GM20431 (cell line): Measurements from ENCODE around the gene ATXN1.

ENCODE experiments used
- in situ Hi-C: fragments of 300-500 bp; cut with MseI, MboI; formaldehyde crosslinking; loops from one replicate; pipeline ENCODE4 v1.15.0; 2020; ENCODE audit warnings: low sequenced_read_pairs; ENCODE audit not compliant: unreplicated experiment

ATXN1 gene

DNA sequence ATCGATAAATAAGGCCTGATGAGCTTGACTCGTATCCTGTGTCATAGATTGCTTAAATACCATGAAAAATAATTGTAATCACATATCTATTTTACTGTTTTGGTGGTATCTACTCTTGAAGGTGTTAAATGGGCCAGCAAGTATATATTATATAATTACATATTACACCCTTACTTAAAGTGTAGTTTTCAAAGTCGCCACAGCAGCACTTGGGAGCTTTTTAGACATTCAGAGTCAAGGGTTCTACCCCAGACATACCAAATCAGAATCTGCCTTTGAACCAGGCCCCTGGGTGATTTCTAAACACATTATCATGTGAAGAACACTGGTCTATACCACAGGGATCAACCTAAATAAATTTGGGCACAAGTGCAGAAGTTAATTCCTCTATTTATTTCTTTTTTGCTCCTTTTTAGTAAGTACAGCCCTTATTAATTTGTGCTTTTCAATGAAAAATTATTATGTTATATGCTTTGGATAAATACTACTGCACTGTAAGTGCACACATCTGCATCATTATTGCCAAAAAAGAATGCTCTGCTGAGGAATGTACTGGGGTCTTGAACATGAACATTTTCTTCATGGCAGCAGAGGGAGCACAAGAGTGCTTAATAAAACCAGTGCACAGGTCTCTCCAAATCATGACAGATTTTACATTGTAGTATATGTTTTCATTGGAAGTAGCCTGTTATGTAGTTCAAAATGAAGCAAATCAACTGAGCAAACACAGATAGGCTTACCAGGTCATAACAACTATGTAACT lies 3.1 kb upstream of the ATXN1 start:
- in situ Hi-C loops, result loop anchor here (25.0 kb wide), 1 partner anchor 427 kb away; no protein-coding TSS in a partner anchor

DNA sequence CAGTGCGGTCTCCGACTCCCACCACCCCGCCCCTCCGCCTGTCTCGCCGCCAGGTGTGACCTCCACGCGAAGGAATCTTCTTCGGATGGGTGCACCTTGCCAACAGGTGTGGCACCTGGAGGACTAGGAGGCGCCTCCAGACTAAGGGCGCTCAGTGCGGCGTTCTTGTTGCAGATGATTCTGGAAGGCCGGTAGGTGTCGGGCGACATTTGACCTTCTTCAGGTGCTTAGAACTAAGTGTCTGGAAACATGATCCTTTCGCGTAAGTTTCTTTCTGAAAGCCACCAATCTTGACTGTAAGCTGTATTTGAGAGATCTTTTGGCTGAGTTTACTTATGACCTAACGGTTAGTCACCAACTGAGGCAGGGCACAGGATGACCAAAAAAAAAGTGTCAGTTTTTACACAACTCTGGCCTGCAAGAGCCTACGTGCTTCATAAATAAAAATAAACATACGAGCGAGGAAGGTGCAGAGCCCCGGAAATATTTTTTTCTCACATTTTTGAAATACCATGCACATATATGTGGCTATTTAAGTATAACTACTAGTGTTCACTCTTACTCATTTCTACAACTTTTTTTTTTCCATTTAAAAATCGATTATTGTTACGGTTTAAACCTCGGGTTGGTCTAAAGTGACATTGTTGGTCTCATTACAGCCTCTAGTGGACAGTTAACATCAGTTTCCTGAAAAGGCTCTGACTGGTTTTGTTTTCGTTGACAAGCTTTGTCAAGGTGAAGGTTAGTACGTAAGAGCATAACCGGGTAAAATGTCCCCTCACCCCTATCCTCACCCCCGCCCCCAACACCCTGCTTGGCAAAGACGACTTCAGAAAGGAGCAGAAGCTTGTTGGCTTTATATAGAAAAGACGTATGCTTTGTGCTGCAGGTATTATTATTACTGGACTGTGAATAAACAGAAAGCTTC lies 1.6 kb upstream of the ATXN1 start:
- in situ Hi-C loops, result loop anchor here (25.0 kb wide), 1 partner anchor 426 kb away; no protein-coding TSS in a partner anchor

DNA sequence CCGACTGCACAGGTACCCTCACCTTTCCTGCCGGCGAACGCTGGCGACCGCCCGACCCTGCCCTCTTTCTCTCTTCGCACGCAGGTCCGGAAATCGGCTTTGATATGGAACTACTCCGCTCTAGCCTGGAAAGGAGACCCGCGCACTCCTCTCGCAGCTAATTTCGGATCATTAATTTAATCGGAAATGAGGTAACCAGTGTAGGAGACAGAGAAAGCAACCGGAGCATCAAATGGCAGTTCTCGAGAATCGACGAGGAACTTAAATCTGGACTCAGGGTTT lies 949 bp upstream of the ATXN1 start:
- in situ Hi-C loops, result loop anchor here (25.0 kb wide), 1 partner anchor 425 kb away; no protein-coding TSS in a partner anchor

DNA sequence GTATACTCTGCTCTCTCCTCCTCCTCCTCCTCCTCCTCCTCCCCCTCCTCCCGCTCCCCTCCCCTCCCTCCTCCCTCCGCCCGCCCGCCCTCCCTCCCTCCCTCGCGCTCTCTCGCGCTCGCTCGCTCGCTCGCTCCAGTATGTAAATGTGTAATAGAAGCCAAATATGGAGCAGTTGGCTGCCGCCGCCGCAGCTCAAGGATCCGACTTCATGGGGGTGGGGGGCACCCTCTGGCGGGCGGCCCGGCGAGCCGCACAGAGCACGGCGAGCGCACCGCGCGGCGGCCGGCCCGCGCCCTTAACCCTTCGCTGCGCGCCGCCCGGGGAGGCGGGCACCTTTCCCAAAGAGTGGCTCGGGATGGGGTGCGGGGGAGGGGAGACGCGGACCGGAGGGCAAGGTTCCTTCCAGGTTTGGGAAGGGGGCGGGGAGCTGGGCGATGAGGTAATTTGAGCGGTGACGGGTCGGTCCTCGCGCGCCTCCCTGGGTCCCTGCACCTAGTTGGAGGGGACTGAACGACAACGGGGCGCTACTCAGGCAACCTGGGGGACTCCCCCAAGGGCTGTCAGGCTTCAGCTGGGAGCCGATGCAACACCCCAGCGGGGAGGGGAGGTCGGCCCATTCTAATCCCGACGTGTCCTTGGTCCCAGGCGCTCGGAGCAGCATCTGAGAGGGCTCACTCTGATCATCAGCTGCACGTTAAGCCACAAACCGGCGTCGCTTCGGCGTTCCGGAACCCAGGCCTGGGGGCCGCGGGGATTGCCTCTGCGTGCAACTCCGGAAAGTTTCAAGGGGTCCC lies 409 bp upstream of the ATXN1 start:
- in situ Hi-C loops, result loop anchor here (25.0 kb wide), 1 partner anchor 424 kb away; no protein-coding TSS in a partner anchor

DNA sequence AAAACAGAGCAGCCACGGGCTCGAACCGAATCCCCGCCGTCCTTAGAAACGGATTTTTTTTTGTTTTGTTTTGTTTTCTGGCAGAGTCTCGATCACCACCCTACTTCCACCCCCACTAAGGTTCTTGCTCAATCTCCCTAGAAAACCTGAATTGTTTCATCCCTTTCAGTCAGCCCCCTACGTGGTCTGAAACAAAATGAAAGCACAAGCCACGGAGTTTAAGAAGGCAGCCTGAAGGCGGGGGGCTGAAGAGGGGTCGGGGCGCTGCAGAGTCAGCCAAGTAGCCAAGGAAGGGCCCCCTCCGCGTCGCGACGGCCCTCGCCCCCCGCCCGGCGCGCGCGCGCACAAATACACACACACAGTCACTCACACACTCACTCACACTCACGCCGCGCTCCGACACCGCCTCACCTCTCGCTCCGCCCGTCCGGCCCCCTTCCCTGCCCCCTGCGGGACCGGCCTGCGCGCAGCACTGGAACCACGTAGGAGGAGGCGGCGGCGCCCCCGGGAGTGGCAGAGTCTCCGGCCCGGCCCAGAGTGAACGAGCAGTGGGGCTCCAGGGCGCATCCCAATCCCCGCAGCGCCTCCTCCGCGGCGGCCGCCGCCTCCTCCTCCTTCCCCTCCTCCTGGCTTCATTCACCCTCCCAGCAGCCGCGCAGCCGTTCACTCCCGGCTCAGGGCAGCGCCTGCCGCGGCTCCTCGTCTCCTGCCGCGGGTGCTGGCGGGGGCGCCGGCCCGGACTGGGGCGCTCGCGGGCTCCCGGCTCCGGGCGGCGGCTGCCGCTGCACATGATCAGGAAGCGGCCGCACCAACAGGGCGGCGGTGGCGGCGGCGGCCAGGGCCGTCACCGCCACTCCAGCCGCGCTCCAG lies 1.4 kb downstream of the ATXN1 start:
- in situ Hi-C loops, result loop anchor here (25.0 kb wide), 1 partner anchor 423 kb away; no protein-coding TSS in a partner anchor

DNA sequence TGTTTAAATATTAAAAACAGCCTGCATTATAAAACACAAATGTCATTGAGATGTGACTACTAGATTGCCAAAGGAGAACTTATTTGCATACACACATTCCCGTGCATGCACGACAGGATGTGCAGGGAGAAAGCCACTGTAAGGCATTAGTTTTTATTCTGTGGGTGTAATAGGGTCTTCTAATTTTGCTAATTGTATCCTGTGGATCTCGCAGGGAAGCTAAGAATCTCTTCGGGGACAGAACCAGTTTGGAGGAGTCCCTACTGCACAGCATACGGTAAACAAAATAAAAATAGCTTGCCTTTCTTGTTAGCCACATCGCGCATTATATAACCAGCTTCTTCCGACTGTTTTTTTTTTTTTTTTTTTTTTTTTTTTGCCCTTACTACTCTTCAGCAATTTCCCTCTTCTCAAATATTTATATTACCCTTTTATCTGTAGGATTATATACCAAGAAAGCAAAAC lies 2.0 kb downstream of the ATXN1 start:
- in situ Hi-C loops, result loop anchor here (25.0 kb wide), 1 partner anchor 422 kb away; no protein-coding TSS in a partner anchor

DNA sequence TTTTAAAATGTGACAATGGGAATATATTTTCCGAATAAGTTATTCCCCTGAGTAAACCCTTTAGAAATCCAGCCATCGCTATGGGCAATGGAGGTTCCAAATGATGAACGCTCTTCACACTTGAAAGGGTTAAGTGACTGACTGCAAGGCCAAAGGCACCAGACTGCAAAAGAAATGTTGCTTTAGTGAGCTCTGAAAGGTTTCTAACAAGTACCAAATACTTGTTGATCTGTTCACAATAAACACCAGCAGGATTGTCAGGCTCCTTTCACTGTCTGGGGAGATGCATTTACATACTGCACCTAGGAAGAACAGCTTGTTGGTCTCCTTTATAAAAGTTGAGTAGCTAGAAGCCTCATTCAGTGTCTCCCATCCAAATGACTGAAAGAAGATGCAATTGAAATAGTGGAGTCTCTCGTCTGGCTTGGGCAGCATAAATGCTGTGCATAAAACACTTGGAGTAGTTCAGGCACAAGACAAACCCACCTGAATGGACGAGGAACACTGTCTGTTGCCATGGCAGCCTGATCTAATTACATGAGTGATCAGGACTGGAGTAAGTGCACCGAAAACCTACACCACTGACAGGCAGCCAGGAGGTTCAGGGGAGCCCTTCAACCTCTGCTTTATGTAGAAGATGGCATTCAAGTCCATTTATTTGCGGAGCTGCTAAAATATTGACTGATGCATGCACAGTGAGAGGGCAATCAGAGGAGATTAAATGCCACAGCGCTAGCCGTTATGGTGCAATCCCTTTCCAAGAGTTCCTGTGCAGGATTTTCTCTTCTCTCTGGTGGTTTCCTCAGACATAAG lies 2.9 kb downstream of the ATXN1 start:
- in situ Hi-C loops, result loop anchor here (25.0 kb wide), 1 partner anchor 421 kb away; no protein-coding TSS in a partner anchor

DNA sequence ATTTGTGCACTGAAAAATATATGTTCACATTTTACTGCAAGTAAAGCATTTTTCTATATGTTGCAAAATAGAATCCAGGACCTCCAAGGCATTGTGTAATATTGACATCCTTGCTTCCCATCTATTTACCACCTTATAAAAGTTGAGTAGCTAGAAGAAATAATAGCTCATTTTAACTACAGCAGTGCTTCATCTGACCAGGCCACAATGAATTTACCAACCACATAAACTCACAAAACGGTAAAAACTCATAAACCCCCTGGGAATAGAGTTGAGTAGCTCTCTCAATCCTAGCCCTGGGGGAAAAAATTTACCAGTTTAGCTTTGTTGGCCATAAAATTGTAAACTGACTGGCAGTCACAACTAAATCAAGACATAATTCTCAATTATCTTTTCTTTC lies 3.9 kb downstream of the ATXN1 start:
- in situ Hi-C loops, result loop anchor here (25.0 kb wide), 1 partner anchor 420 kb away; no protein-coding TSS in a partner anchor

DNA sequence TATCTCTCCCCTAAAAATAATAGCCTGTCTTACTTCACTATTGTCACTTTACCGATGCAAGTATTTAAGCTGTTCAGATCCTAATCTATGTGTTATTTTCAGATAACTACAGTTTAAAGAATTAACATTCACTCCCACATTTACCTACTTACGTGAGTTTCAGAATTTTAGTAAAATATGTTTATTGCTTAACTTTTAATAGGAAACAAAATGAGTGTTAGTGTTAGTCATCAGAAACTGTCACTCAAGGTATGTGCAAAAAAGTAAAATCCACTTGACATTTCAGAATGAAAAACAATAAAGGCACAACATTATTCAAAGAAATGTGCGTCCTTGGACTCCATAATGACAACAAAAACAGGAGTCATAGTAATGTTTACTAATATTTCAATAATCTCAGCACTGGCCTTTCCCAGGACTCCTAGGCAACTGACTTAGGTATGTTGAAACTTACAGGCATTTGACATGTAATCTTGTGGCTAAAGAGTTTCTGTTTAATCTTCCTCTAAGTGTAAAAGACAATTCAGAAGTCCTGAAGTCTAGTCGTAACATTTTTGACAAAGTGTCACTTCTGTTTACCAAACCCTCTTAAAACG lies 4.5 kb downstream of the ATXN1 start:
- in situ Hi-C loops, result loop anchor here (25.0 kb wide), 1 partner anchor 419 kb away; no protein-coding TSS in a partner anchor

DNA sequence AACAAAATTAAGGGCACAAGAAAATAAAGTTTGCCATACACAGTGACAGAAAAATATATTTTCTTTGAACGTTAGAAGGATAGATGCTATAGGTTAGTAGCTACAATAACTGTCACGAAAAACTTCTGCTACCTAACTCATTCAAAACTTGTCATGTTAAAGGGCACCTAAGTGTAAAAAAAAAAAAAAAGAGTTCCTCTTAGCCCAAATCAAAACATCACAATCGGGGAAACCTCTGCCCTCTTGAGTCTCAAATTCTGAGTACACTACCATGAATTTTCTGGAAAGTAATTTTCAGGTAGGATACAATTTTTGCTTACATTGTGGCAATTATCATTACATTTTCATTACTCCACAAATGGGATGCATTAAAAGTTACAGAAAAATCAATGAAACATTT lies 5.7 kb downstream of the ATXN1 start:
- in situ Hi-C loops, result loop anchor here (25.0 kb wide), 1 partner anchor 418 kb away; no protein-coding TSS in a partner anchor

DNA sequence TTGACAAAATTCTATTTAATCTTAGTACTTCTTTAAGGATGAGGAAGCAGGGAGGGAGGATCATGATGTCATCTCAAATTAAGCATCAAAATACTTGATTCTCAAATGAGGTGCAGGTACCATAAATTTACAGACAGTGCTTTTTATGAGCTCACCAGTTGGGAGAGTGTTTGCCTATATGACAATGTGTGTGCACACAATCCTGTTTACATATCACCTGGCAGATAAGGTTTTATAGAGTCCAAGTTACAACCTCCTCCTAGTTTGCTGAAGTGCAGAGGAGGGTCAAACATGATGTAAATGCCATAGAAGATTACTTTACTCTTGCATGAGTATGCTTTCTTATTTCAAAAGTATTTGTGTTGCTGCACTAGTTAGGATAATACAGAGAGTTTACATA lies 6.4 kb downstream of the ATXN1 start:
- in situ Hi-C loops, result loop anchor here (25.0 kb wide), 1 partner anchor 418 kb away; no protein-coding TSS in a partner anchor

DNA sequence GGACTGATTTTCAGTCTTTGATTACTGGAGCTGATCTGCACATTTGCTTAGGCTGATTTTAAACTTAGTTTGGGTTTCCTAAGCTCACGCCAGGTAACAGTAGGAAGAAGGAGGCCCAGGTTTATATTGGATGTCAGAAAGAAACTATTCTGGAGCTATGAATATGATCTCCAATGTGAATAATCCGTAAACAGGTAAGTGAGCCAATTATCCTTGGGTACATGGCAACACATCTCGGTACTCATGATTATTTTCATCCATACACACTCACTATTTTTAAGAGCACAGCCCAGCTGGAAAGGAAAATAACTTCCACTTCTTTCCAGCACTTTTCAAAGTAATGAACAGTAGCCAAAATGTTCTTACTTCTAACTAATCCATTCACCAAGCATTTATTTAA lies 7.0 kb downstream of the ATXN1 start:
- in situ Hi-C loops, result loop anchor here (25.0 kb wide), 1 partner anchor 417 kb away; no protein-coding TSS in a partner anchor

DNA sequence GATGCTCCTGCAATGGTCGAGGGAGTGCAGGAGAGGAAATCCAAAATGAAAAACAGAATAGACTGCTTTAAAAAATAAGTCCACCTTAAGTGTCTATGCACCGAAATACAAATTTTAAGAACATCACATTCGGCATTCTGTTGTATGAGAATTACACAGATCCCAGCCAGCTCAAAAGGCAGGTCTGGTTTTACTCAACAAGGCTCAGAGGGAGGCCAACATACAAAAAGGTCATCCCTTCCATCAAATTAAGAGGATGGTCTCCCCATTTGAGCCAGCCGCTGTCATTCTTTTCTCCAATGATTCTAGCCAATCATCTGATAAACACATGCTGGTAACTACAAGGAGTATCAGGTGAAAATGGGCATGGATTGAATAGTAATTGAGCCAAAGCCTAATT lies 7.9 kb downstream of the ATXN1 start:
- in situ Hi-C loops, result loop anchor here (25.0 kb wide), 1 partner anchor 416 kb away; no protein-coding TSS in a partner anchor

DNA sequence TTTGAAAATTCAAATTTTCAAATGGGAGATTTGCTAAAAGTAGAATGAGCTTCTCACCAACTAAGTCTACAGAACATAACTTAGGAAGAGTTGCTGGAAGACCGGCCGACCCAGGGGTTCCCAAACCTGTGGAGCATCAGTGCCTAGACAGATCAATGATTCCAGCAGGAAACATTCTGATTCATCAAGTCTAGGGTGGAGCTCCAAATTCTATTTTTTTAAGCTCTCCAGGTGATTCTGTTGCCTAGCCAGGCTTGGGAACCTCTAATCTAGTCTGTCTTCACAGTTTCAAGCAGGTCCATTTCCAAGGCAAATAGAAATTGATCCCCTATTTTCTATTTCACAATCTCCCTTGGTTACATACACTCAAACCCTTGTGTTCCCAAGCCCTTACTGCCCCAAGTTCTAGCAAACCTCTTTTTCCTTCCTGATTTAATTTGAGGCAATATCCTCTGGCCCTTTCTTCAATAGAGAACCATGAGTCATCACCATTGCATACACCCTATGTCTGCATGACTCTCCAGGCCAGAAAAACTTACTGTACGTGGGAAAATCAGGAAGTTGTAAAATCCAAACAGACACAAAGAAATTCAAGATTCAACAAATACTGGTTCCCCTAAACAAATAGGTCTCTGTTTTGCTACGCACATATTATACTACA lies 8.9 kb downstream of the ATXN1 start:
- in situ Hi-C loops, result loop anchor here (25.0 kb wide), 1 partner anchor 415 kb away; no protein-coding TSS in a partner anchor

DNA sequence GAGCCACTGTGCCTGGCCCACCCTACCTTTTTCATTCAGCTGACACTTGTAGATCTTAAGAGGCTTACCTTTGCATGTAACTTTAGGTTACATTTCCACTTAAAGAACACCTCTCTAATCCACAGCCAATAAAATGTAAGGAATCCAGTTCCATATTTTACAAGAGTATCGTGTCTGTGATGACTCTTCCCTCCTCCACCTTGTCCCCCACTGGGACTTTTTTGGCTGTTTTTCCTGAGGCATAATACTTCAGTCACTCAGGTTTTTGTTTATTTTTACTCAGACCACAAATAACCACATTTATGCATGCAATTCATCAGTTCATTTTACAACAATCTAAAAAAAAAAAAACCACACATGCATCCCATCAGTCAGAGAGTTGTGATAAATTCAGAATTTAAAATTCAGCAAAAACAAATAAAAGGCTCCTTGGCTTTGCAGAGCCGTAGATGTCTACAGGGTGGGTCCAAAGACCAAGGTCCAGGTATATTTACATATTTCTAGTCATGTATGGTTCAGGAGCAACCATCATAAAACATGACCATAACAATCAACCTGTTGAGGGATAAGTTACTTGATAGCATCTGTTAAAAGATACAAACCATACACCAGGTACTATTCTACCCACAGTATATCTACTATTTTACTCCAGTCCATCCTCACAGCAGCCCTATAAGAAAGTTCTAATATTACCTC lies 9.9 kb downstream of the ATXN1 start:
- in situ Hi-C loops, result loop anchor here (25.0 kb wide), 1 partner anchor 414 kb away; no protein-coding TSS in a partner anchor

DNA sequence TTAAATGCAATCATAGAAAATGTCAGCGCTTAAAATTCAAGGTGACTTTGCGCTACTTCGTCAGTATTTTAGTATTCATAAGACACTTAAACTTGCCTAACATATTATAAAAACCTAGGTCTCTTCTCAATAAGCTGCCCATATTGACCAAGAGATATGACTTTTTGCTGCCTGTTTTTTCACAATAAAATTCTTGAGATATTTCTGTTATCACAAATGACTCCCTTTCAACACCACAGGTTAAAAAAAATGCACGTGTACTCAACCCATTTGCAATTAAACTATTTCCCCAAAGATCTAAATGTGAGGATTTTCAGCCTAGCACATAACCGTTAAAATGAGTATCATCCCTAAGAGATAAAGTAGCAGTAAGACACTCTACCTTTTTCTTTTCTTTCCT lies 10.7 kb downstream of the ATXN1 start:
- in situ Hi-C loops, result loop anchor here (25.0 kb wide), 1 partner anchor 413 kb away; no protein-coding TSS in a partner anchor
